GM19455 (cell line): ENCODE measurements around the gene CDKN1A.
A peak's percentile ranks its signal among the peaks of the same experiment; 100 is the strongest.

Source experiments
- ATAC-seq: cut with Tn5 transposase; IDR thresholded peaks from one replicate; pipeline ENCODE4 v1.9.1; 2021; ENCODE audit not compliant: unreplicated experiment

CDKN1A gene

DNA sequence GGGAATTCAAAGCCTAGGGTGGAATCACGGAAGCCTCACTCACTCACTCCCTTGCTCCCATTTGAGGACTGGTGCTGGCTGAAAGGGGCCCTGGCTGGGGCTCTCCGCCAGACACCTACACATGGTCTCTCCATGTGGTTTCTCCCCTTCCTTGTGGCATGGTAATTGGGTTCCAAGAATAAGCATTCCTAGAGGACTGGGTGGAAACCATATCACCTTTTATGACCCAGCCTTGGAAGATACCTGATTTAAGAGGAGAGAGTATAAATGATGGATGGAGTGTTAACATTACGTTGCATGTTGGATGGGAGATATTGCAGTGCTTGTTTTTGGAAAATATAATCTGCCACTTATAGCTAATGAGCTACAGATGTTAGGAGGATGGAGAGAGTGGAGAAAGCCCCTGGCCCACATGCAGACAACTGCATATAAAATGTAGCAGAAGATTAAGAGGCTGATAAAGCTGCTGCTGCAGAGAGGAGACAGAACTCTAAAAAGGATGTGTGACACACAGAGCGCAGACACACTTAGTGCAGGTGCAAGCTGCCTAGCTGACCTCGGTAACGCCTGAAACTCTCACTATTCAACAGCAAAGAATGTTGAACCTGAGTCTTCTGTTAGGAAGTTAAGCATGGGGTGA lies 23.3 kb upstream of the CDKN1A start:
- no peak for ATAC-seq

DNA sequence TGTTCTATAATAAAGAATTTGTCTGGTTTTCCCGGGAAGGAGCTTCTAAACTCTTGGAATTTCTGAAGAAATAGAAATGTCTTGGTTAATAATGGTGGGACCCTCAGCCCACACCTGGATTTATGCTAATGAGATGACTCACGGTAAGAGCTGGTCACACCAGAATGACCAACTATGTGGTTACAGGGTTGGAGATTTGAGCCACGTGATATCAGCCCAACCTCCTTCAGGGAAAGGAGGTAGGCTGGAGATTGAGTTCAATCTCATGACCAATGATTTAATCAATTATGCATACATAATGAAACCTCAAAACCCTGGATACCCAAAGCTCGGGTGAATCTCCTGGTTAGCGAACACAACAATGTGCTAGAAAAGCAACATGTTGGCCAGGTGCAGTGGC lies 22.1 kb upstream of the CDKN1A start:
- ATAC-seq: no peak

DNA sequence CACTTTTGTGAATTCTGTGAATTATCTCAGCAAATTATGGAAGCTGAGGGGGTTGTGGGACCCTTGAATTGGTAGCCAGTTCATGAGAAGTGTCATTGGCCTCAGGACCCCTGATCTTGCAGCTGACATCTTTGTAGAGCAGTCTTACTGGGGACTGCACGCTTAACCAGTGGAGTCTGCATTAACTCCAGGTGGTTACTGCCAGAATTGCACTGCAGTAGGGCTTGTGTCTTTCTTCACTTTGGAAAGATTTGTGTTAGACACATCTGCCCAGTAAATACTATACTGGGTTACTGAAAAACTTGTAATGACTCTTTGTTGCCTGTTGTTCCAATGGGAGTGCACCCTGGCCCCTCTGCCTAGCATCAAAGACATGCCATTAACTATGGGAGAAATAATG lies 21.2 kb upstream of the CDKN1A start:
- no peak for ATAC-seq

DNA sequence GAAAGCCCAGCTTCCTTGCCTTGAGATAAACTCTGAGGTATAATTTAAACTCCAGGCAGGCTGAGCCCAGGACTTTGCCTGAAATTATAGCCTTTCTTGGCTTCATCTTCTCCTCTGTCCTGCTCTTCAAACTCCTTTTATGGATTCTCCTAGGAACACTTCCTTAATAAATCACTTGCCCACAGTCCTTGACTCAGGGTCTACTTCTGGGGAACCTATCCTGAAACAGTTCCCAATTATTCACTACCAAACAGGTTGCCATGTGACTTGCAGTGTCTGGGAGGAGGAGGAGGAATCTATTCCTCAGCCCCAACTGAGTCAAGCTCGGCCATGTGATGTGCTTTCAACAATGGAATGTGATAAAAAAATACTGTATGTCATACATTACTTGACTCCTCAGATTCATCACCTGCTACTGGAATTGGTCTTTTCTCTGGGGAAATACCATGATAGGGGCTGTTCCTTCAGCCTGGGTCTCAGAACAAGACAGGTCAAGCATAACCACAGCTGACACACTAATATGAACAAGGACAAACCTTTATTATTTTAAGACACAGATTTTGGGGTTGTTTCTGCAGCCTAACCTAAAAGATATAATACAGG lies 20.5 kb upstream of the CDKN1A start:
- no peak for ATAC-seq

GRCh38 chr6:36659271-36659670 lies 19.2 kb upstream of the CDKN1A start:
- no peak for ATAC-seq

- no peak for ATAC-seq
These were observed 17.6 kb upstream of the CDKN1A start for GRCh38 chr6:36660771-36661471.

GRCh38 chr6:36662380-36662779 lies 16.1 kb upstream of the CDKN1A start:
- no peak for ATAC-seq

DNA sequence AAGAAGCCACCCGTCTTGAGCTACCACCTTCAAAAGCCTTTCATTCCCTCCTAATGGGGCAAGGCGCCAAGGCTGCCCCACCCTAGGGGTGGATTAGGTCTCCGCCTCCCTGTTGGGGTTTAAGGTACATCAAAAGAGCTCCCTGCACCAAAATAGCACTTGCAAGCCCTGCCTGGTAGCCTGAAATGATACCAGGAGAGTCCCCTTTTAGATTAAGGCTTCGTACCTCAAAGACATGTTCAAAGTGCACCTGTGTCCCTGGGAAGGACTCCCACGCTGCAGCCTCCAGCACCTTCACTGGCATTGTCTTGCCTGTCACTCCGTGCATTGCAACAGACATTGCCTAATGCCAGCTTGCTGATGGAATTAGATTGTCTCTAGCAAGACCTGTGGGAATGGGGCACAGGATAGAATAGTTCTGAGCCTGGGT lies 15.7 kb upstream of the CDKN1A start:
- ATAC-seq: no peak

DNA sequence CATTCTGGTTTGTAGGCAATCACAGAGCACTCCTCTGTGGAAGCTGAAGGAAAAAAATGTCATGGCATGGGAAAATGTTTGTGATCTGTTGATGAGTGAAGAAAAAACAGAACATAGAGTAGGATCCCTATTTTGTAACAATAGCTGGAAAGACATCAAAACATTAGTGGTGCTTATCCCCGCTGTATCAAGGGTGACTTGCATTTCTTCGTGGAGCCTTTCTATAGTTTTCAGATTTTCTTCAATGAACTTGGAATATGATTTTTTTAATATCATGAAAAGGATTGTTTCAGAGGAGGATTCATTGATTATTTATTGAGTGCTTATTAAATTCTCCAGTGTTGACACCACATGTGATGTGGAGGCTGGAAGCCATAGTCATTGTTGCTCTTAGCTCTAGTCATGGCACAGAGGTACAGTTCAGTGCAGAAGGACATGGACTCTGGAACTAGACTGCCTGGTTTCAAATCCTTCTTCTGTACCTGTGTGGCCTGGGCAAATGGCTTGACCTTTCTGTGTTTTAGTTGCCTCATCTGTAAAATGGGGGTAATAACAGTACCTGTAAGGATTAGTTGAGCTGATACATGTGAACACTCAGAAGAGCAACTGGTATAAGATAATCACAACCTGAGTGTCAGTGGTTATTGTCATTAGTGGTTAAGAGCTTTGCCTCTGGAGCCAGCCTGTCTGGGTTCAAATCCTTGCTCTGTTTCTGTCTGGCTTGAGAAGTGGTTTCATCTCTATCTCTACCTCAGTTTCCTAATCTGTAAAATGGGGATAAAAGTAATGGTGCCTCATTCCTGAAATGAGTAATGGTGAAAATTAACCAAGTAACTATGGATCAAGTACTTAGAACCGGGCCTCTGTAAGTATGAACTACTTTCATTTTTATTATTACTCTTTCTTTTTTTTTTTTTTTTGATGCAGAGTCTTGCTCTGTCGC lies 14.7 kb upstream of the CDKN1A start:
- ATAC-seq: no peak

GRCh38 chr6:36665180-36665579 lies 13.3 kb upstream of the CDKN1A start:
- ATAC-seq: no peak

GRCh38 chr6:36666287-36666686 lies 12.2 kb upstream of the CDKN1A start:
- ATAC-seq: no peak

DNA sequence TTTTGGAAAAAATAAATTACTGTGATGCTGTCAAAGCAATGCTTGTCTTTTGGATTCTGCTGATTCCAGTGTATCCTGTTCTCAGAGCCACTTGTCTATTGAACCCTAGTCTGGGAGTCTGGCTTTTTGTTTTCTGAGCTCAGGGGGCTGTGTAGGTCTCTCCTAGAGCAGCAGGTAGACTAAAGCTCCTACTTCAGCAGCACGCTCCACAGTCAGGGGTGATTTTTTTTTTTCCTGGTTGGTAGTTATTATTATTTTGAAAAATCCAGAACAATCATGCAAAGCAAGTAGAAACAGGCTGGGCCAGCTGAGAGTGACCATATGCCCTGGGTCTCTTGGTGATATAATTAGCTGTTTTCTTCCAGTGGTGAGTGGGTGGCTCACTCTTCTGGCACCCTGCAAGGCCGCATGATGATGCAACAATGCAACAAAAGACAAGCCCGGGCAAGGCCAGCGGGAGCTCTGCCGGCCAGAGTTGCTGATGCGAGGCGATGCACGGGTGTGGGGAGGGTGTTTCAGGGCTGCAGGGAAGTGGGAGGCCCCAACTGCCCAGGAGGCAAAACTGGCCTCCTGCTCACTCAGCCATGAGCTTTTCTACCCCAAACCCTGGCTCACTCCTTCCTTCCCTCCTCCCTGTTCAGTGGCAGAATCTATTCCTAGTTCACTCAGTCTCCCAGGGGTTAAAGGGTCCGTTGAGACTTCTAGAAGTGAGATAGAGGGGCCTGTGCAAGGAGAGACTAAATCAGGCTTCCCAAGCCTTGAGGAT lies 11.5 kb upstream of the CDKN1A start:
- peak; percentile 78 for ATAC-seq

DNA sequence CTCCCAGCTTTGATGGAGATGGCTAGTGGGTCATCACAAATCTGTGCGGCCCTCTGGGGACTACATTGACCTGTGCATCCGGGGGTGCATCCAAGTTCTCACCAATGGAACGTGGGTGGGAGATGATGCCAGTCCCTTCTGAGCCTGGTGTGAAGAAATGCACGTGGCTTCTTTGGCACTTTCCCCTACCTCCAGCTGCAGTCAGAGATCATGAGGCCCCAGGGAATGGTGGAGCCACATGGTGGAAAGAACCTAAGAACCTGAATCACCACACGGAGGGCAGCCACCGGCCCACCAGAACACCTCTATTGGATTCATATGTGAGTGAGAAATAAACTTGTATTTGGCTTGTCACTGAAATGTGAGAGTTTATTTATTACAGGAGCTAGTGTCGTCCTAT lies 9.9 kb upstream of the CDKN1A start:
- ATAC-seq: no peak

DNA sequence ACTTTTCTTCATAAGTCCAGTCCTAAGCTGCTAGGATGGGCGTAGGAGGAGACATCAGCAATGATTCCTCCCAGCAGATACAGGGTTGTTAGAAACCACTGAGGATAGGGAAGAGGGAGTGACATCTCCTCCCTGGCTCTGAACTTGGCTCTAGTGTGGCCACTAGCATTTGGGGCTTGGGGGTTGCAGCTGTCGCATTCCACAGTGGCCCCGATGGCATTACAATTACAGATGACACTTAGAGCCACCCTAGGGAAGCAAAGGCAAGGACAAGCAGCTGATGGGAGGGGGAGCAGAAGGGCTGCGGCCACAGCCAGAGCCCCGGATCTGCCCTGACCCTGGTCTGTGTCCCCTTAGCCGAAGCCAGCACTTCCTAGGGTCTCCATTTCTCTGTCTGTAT lies 9.5 kb upstream of the CDKN1A start:
- no peak for ATAC-seq

DNA sequence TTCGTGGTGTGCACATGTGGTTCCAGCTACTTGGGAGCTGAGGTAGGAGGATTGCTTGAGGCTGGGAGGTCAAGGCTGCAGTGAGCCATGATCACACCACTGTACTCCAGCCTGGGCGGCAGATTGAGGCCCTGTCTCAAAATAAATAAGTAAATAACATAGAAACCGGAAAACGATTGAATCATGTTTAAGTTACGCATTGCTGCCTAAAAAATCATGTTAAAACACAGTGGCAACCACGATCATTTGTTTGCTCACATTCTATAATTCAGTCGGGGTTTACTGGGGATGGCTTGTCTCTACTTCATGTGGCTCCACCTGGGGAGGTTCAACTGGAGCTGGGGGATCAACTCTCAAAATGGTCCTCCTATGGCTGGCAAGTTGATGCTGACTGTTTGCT lies 8.2 kb upstream of the CDKN1A start:
- ATAC-seq: no peak

GRCh38 chr6:36671687-36672375 lies 6.7 kb upstream of the CDKN1A start:
- ATAC-seq: no peak

- no peak for ATAC-seq
These were observed 4.6 kb upstream of the CDKN1A start for GRCh38 chr6:36673882-36674281.

GRCh38 chr6:36674942-36675341 lies 3.6 kb upstream of the CDKN1A start:
- no peak for ATAC-seq

GRCh38 chr6:36676141-36677058 lies 2.1 kb upstream of the CDKN1A start:
- no peak for ATAC-seq
